Measurements from ENCODE around the gene TCAF1.
A peak's percentile ranks its signal among the peaks of the same experiment; 100 is the strongest.

The TCAF1 gene
- long read RNA-seq, donor 1, partial matches to known transcripts = 0 of 2 reads
- long read RNA-seq, donor 1, other reads (novel, unspliced or antisense) = 0 of 2 reads
- long read RNA-seq, donor 2, full-length matches to known transcripts = 2 of 2 reads
- long read RNA-seq, donor 2, partial matches to known transcripts = 0 of 2 reads
- long read RNA-seq, donor 2, other reads (novel, unspliced or antisense) = 0 of 2 reads
- long read RNA-seq, donor 3, full-length matches to known transcripts = 1 of 1 reads
- long read RNA-seq, donor 3, partial matches to known transcripts = 0 of 1 reads
- long read RNA-seq, donor 3, other reads (novel, unspliced or antisense) = 0 of 1 reads
- long read RNA-seq, donor 4, full-length matches to known transcripts = 4 of 4 reads
- long read RNA-seq, donor 4, partial matches to known transcripts = 0 of 4 reads
- long read RNA-seq, donor 4, other reads (novel, unspliced or antisense) = 0 of 4 reads
- long read RNA-seq, donor 5, full-length matches to known transcripts = 2 of 2 reads
- long read RNA-seq, donor 5, partial matches to known transcripts = 0 of 2 reads
- long read RNA-seq, donor 5, other reads (novel, unspliced or antisense) = 0 of 2 reads
- long read RNA-seq, donor 6, full-length matches to known transcripts = 3 of 9 reads
- long read RNA-seq, donor 6, partial matches to known transcripts = 6 of 9 reads
- long read RNA-seq, donor 6, other reads (novel, unspliced or antisense) = 0 of 9 reads
- long read RNA-seq, donor 7, partial matches to known transcripts = 7 of 7 reads
- long read RNA-seq, donor 7, other reads (novel, unspliced or antisense) = 0 of 7 reads
- long read RNA-seq, donor 8, full-length matches to known transcripts = 3 of 3 reads
- long read RNA-seq, donor 8, partial matches to known transcripts = 0 of 3 reads
- long read RNA-seq, donor 8, other reads (novel, unspliced or antisense) = 0 of 3 reads

- peak; percentile 97 for DNase-seq
Observed at GRCh38 chr7:143901668-143902331, at the start of gene TCAF1. TSS of gene TCAF1 (minus strand) at chr7:143902176. CDS start at chr7:143876608, 25,568 bp downstream.

GRCh38 chr7:143948733-143949132, 46.8 kb upstream of the TCAF1 start:
- DNase-seq = no peak

- DNase-seq = no peak
Observed at GRCh38 chr7:143947111-143947510, 45.1 kb upstream of the TCAF1 start.

- no peak for DNase-seq
Observed at GRCh38 chr7:143945423-143945822, 43.4 kb upstream of the TCAF1 start.

GRCh38 chr7:143938379-143939243, 36.6 kb upstream of the TCAF1 start:
- no peak for DNase-seq

- no peak for DNase-seq
Observed at GRCh38 chr7:143936087-143937009, 34.4 kb upstream of the TCAF1 start.

- DNase-seq = no peak
Observed at GRCh38 chr7:143934526-143935325, 32.8 kb upstream of the TCAF1 start, which contains the start of gene OR2F2. TSS of gene OR2F2 (plus strand) at chr7:143935233. CDS start at chr7:143935233, 0 bp downstream.

GRCh38 chr7:143931739-143932138, 29.8 kb upstream of the TCAF1 start:
- DNase-seq = no peak

GRCh38 chr7:143929224-143929920, 27.4 kb upstream of the TCAF1 start:
- DNase-seq = no peak

- DNase-seq = no peak
Observed at GRCh38 chr7:143924851-143925250, 22.9 kb upstream of the TCAF1 start.

- no peak for DNase-seq
Observed at GRCh38 chr7:143914938-143915652, 13.1 kb upstream of the TCAF1 start.

- DNase-seq = no peak
Observed at GRCh38 chr7:143913945-143914615, 12.1 kb upstream of the TCAF1 start.

- no peak for DNase-seq
Observed at GRCh38 chr7:143910473-143911248, 8.7 kb upstream of the TCAF1 start.

- no peak for DNase-seq
Observed at GRCh38 chr7:143909863-143910262, 7.9 kb upstream of the TCAF1 start.

GRCh38 chr7:143908120-143908519, 6.1 kb upstream of the TCAF1 start:
- DNase-seq = no peak

- DNase-seq = no peak
Observed at GRCh38 chr7:143906895-143907294, 4.9 kb upstream of the TCAF1 start.

GRCh38 chr7:143906151-143906550, 4.2 kb upstream of the TCAF1 start:
- DNase-seq = no peak

Measured in right kidney (tissue), 9 donors.